B cell (primary cell): ENCODE data around the gene CABS1. TPM values are rescaled to one million over a fixed set of nuclear protein-coding genes. Genes with fewer than 3 reads are reported as not detected.

ENCODE experiments used
- ATAC-seq: fragments of 200-7000 bp; cut with Tn5 transposase; one replicate; pipeline ENCODE4 v1.10.0; 2021; ENCODE audit warnings: low read depth, mild to moderate bottlenecking, moderate number of reproducible peaks, moderate library complexity
- CTCF ChIA-PET: fragments of 350-600 bp; sonication (Branson Sonifier 250); formaldehyde crosslinking; loops from one replicate; lab custom pipeline; 2021; ENCODE audit warnings: antibody characterized with exemption, inconsistent platforms; lab: Charles Lee
- POLR2A ChIA-PET: fragments of 350-600 bp; sonication (Branson Sonifier 250); formaldehyde crosslinking; loops from one replicate; lab custom pipeline; 2021; ENCODE audit warnings: antibody characterized with exemption; lab: Charles Lee
- DNase-seq: peaks from one replicate; pipeline ENCODE4 v3.0.0; 2013
- H2AFZ ChIP-seq: 2 replicates; pipeline ENCODE4 v1.6.1; 2012; ENCODE audit warnings: mild to moderate bottlenecking, low read depth, low read length; ENCODE audit not compliant: insufficient read depth, poor library complexity, severe bottlenecking
- H3K27ac ChIP-seq, 2 donors: 1 replicate in 1 of 2; 2 replicates in 1 of 2; pipeline ENCODE4 v1.5.1; 2012 to 2013; ENCODE audit warnings: low read length in 2 of 2, mild to moderate bottlenecking in 2 of 2, moderate library complexity in 1 of 2
- H3K27me3 ChIP-seq, 4 experiments: fragments of 200-600 bp in 1 of 4; sonication (generic) in 1 of 4; replicated peaks in 1 of 4; 1 replicate in 2 of 4; 2 replicates in 2 of 4; pipeline versions ENCODE4 v1.6.1 to v1.7.0; 2013 to 2016; ENCODE audit warnings: low read length in 3 of 4, mild to moderate bottlenecking in 2 of 4, mixed read lengths in 1 of 4, moderate library complexity in 1 of 4; ENCODE audit not compliant: insufficient read depth in 4 of 4, control insufficient read depth in 3 of 4; ENCODE audit errors: control extremely low read depth in 1 of 4
- H3K36me3 ChIP-seq, 2 experiments: replicated peaks in 1 of 2; 1 replicate in 1 of 2; 2 replicates in 1 of 2; pipeline versions ENCODE4 v1.6.1 to v1.7.1; 2013; ENCODE audit warnings: low read length in 1 of 2; ENCODE audit not compliant: insufficient read depth in 2 of 2, control insufficient read depth in 1 of 2; ENCODE audit errors: control extremely low read depth in 1 of 2, extremely low read depth in 1 of 2
- H3K4me1 ChIP-seq, 2 donors: fragments of 200-600 bp in 1 of 2; sonication (generic) in 1 of 2; 1 replicate in 1 of 2; 2 replicates in 1 of 2; pipeline versions ENCODE4 v1.5.1 to v1.6.1; 2013 to 2017; ENCODE audit warnings: low read length in 2 of 2; ENCODE audit not compliant: control insufficient read depth in 2 of 2, insufficient read depth in 2 of 2
- H3K4me2 ChIP-seq: replicated peaks from 2 replicates; pipeline ENCODE3; 2012; ENCODE audit warnings: mild to moderate bottlenecking, low read depth, low read length; ENCODE audit not compliant: poor library complexity, severe bottlenecking
- H3K4me3 ChIP-seq, 5 experiments: fragments of 200-600 bp in 1 of 5; sonication (generic) in 1 of 5; 1 replicate in 3 of 5; 2 replicates in 2 of 5; pipeline versions ENCODE4 v1.5.1 to v1.7.0; 2011 to 2016; ENCODE audit warnings: low read length in 4 of 5, mild to moderate bottlenecking in 4 of 5, low read depth in 2 of 5, control low read depth in 1 of 5, moderate library complexity in 1 of 5; ENCODE audit not compliant: insufficient read depth in 1 of 5; ENCODE audit errors: control extremely low read depth in 1 of 5, extremely low read depth in 1 of 5
- H3K79me2 ChIP-seq: fragments of 200-600 bp; sonication (generic); one replicate; pipeline ENCODE4 v1.6.0; 2016; ENCODE audit warnings: low read length; ENCODE audit not compliant: control insufficient read depth, insufficient read depth
- H3K9ac ChIP-seq: fragments of 200-600 bp; sonication (generic); 2 replicates; pipeline ENCODE4 v1.6.1; 2017; ENCODE audit warnings: mild to moderate bottlenecking, low read length, moderate library complexity
- H3K9me3 ChIP-seq, 3 donors: one replicate each; pipeline versions ENCODE4 v1.6.1 to v1.7.1; 2013; ENCODE audit warnings: low read length in 2 of 3; ENCODE audit not compliant: control insufficient read depth in 2 of 3, insufficient read depth in 1 of 3; ENCODE audit errors: control extremely low read depth in 1 of 3
- H4K20me1 ChIP-seq: 2 replicates; pipeline ENCODE4 v1.6.0; 2012; ENCODE audit warnings: mild to moderate bottlenecking, low read length; ENCODE audit not compliant: insufficient read depth, control insufficient read depth, poor library complexity, severe bottlenecking
- H3K27ac Mint-ChIP-seq: one replicate; pipeline ENCODE4 v1.8.0; 2021; ENCODE audit warnings: mixed read lengths
- H3K27me3 Mint-ChIP-seq: one replicate; pipeline ENCODE4 v1.8.0; 2021; ENCODE audit warnings: mixed read lengths
- H3K4me1 Mint-ChIP-seq: one replicate; pipeline ENCODE4 v1.8.0; 2021; ENCODE audit warnings: mixed read lengths
- H3K4me3 Mint-ChIP-seq: one replicate; pipeline ENCODE4 v1.8.0; 2021; ENCODE audit warnings: mixed read lengths
- H3K9me3 Mint-ChIP-seq: one replicate; pipeline ENCODE4 v1.8.0; 2022; ENCODE audit warnings: mixed read lengths; ENCODE audit not compliant: insufficient read depth
- EZH2 ChIP-seq: IDR thresholded peaks from 2 replicates; pipeline ENCODE4 v1.6.1; 2012; ENCODE audit warnings: borderline replicate concordance, low read depth, mild to moderate bottlenecking, moderate library complexity, low read length; ENCODE audit not compliant: insufficient read depth, poor library complexity, severe bottlenecking
- WGBS: methylation state at CpG from one replicate; pipeline ENCODE4 v1.1.5; 2013; ENCODE audit warnings: missing lambda C conversion rate; ENCODE audit not compliant: insufficient coverage; 5-methylcytosine and 5-hydroxymethylcytosine counted together
- intact Hi-C: fragments of 100-400 bp; cut with micrococcal nuclease; formaldehyde crosslinking; loops from one replicate; pipeline ENCODE4 v1.10.0; 2022
- polyA plus RNA-seq: library from polyadenylated mRNA; depleted of rRNA; stranded (reverse); fragments of >200 nt; gene quantifications from 2 replicates; pipeline ENCODE4 v1.2.3, GENCODE V29; 2012
- total RNA-seq, 2 donors: library from RNA; stranded (reverse); fragments of 120-200 nt in 1 of 2; gene quantifications; 1 replicate in 1 of 2; 2 replicates in 1 of 2; pipeline versions ENCODE4 v1.2.3 to v1.2.4, GENCODE V29; 2013 to 2022
- TF ChIP-seq, protein P1 (sequence below): fragments of 200-600 bp; IDR thresholded peaks from one replicate; pipeline ENCODE4 v1.8.0; 2022; ENCODE audit warnings: antibody characterized with exemption, mild to moderate bottlenecking

The CABS1 gene
- total and polyA plus RNA-seq, 2 donors (not counting 1 experiment from before 2014, with no cell fraction given), result not detected

DNA sequence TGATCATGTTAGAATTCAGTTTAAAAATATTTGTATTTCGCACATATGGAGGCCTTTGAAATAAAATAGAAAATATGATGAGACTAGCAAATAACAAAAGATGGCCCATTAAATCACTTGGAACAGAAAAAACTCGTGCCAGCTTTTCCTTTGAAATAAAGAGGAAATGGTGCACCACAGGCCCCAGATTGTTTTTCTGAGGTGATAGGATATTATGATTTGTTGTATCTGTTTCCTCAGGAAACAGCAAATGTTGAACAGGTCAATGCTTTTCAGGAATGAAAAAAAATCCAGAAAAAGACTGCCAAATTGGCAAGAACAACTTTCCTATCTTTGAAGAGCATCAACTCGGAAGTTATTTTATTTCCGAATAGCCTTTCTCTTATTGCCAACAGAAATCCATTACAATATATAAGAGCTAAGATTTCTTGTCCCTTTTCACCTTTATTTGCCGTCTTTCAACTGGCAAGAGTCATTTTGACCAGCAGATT, 48.0 kb downstream of the CABS1 start, which contains the start of gene SMR3B:
Gene SMR3B, plus strand, starts transcription at position 441 of the 491 bp plus-strand sequence. CDS start 1,380 bp downstream, outside the sequence.
- no peaks in the 10 kb centered on the region for H3K4me1 ChIP-seq
- no peaks in the 10 kb centered on the region for H3K79me2 ChIP-seq
- no peak within 1 kb of the TSS for H3K27ac Mint-ChIP-seq
- H3K36me3 ChIP-seq, result no peaks in the 10 kb centered on the region
- no peaks in the 10 kb centered on the region for H3K4me1 Mint-ChIP-seq
- no peaks in the 10 kb centered on the region for H3K27me3 ChIP-seq
- H3K27ac ChIP-seq, result no peak within 1 kb of the TSS
- 0% methylated on average over 1 of the region's 5 CpGs for WGBS
- H3K4me3 ChIP-seq, result no peak within 1 kb of the TSS
- POLR2A ChIA-PET, result no interaction called here
- H3K9ac ChIP-seq, result no peak within 1 kb of the TSS
- intact Hi-C loops, result no loop called here
- no peaks in the 10 kb centered on the region for H4K20me1 ChIP-seq
- DNase-seq (no peak), ATAC-seq (no peak)
- H3K27me3 Mint-ChIP-seq, result no peaks in the 10 kb centered on the region
- H2AFZ ChIP-seq, result no peak within 1 kb of the TSS
- TF ChIP-seq, protein P1, sequence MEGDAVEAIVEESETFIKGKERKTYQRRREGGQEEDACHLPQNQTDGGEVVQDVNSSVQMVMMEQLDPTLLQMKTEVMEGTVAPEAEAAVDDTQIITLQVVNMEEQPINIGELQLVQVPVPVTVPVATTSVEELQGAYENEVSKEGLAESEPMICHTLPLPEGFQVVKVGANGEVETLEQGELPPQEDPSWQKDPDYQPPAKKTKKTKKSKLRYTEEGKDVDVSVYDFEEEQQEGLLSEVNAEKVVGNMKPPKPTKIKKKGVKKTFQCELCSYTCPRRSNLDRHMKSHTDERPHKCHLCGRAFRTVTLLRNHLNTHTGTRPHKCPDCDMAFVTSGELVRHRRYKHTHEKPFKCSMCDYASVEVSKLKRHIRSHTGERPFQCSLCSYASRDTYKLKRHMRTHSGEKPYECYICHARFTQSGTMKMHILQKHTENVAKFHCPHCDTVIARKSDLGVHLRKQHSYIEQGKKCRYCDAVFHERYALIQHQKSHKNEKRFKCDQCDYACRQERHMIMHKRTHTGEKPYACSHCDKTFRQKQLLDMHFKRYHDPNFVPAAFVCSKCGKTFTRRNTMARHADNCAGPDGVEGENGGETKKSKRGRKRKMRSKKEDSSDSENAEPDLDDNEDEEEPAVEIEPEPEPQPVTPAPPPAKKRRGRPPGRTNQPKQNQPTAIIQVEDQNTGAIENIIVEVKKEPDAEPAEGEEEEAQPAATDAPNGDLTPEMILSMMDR, result no peak
- TF ChIP-seq EZH2, result no peak
- H3K4me2 ChIP-seq, result no peak within 1 kb of the TSS
- H3K9me3 Mint-ChIP-seq, result no peaks in the 10 kb centered on the region
- H3K4me3 Mint-ChIP-seq, result no peak within 1 kb of the TSS
- no peaks in the 10 kb centered on the region for H3K9me3 ChIP-seq
- CTCF ChIA-PET, result no interaction called here

Other genes with a start within 250 kb of the CABS1 start
- gene PRR27, start 180.7 kb upstream of the CABS1 start, total RNA-seq, result not detected in 2 replicates
- gene PRR27, start 180.7 kb upstream of the CABS1 start, polyA plus RNA-seq, result not detected in 2 replicates
- gene ODAM, start 139.3 kb upstream of the CABS1 start, total RNA-seq, result not detected in 2 replicates
- gene ODAM, start 139.3 kb upstream of the CABS1 start, polyA plus RNA-seq, result not detected in 2 replicates
- gene FDCSP, start 108.9 kb upstream of the CABS1 start, total RNA-seq, result not detected in 2 replicates
- gene FDCSP, start 108.9 kb upstream of the CABS1 start, polyA plus RNA-seq, result not detected in 2 replicates
- gene CSN3, start 92.4 kb upstream of the CABS1 start, total RNA-seq, result not detected in 2 replicates
- not detected in 2 replicates for gene CSN3, start 92.4 kb upstream of the CABS1 start, polyA plus RNA-seq
- gene SMR3A, start 25.8 kb downstream of the CABS1 start, total RNA-seq, result not detected in 2 replicates
- not detected in 2 replicates for gene SMR3A, start 25.8 kb downstream of the CABS1 start, polyA plus RNA-seq
- gene SMR3B, start 48.1 kb downstream of the CABS1 start, total RNA-seq, result not detected in 2 replicates
- gene SMR3B, start 48.1 kb downstream of the CABS1 start, polyA plus RNA-seq, result not detected in 2 replicates
- not detected in 2 replicates for gene OPRPN, start 63.0 kb downstream of the CABS1 start, total RNA-seq
- gene OPRPN, start 63.0 kb downstream of the CABS1 start, polyA plus RNA-seq, result not detected in 2 replicates
- not detected in 2 replicates for gene MUC7, start 137.2 kb downstream of the CABS1 start, total RNA-seq
- gene MUC7, start 137.2 kb downstream of the CABS1 start, polyA plus RNA-seq, result not detected in 2 replicates
- gene AMTN, start 183.6 kb downstream of the CABS1 start, total RNA-seq, result not detected in 2 replicates
- not detected in 2 replicates for gene AMTN, start 183.6 kb downstream of the CABS1 start, polyA plus RNA-seq